ENCODE measurements around the gene NDUFS8.

DNA sequence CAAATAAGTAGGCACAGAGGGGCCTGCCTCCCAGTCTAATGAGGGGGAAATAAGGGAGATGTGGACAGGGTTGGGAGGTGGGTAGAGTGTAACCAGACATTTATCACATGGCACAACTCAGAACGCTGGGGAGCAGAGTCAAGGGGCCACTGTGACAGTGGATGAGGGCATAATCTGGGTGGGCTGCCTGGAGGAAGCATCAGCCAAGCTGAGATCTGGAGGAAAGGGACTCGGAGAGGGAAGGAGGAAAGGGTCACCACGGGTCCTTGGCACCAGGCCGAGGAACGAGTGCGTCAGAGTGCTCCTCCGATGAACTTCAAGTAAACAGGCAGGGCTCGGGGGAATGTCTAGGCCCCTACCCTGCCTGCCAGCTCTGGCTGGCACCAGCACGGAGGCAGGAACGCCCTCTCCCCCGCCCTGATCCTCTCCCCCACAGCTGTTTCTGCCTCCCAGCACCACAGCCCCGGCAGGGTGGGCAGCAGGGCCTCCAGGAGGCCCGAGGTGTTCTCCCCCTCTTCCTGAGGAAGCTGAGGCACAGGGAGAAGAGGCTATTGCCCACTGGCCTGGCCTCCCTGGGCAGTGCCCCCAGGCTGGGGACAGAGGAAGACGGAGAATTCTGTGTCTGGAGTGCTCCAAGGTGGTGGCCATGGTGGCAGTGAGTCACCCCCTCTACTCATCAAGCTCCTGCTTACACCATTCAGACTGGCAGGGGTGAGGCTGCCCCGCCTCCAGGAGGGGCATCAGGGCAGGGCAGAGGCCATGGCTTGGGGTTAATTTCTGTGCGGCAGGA lies 16.1 kb upstream of the NDUFS8 start:
- TF ChIP-seq POLR2A (IDR thresholded peaks at IDR 0.05), result peak in 1 of 4 donors; percentile 10
- TF ChIP-seq, protein P1, sequence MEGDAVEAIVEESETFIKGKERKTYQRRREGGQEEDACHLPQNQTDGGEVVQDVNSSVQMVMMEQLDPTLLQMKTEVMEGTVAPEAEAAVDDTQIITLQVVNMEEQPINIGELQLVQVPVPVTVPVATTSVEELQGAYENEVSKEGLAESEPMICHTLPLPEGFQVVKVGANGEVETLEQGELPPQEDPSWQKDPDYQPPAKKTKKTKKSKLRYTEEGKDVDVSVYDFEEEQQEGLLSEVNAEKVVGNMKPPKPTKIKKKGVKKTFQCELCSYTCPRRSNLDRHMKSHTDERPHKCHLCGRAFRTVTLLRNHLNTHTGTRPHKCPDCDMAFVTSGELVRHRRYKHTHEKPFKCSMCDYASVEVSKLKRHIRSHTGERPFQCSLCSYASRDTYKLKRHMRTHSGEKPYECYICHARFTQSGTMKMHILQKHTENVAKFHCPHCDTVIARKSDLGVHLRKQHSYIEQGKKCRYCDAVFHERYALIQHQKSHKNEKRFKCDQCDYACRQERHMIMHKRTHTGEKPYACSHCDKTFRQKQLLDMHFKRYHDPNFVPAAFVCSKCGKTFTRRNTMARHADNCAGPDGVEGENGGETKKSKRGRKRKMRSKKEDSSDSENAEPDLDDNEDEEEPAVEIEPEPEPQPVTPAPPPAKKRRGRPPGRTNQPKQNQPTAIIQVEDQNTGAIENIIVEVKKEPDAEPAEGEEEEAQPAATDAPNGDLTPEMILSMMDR (IDR thresholded peaks at IDR 0.05), result no peak
